Esophagus squamous epithelium (tissue), 4 donors: ENCODE data around the gene GPR132.

Experiments used
- CTCF ChIP-seq, 6 experiments: fragments of 450-650 bp in 4 of 6; fragments of 200-600 bp in 2 of 6; sonication (generic) in 2 of 6; IDR thresholded peaks; one replicate each; pipeline ENCODE4 v1.5.1; 2016 to 2019; ENCODE audit warnings: antibody characterized with exemption in 6 of 6, mild to moderate bottlenecking in 4 of 6, moderate library complexity in 4 of 6
- POLR2A ChIP-seq, 4 donors: fragments of 450-650 bp; IDR thresholded peaks; one replicate each; pipeline ENCODE4 v1.6.1; 2017; ENCODE audit warnings: antibody characterized with exemption in 4 of 4, mild to moderate bottlenecking in 4 of 4, moderate library complexity in 3 of 4

GRCh38 chr14:105018414-105018813 is 46.8 kb downstream of the GPR132 start:
- no peak for TF ChIP-seq POLR2A (IDR thresholded peaks at IDR 0.05)
- TF ChIP-seq CTCF (IDR thresholded peaks at IDR 0.05): no peak
